Heart left ventricle (tissue), 13 donors: Measurements from ENCODE around the gene KREMEN2.

ENCODE experiments used
- POLR2A ChIP-seq, 2 donors: fragments of 450-650 bp; IDR thresholded peaks; one replicate each; pipeline ENCODE4 v1.6.1; 2017; ENCODE audit warnings: antibody characterized with exemption in 2 of 2, mild to moderate bottlenecking in 2 of 2, moderate library complexity in 2 of 2
- TF ChIP-seq, protein P1 (sequence below), 12 donors: fragments of 200-600 bp; sonication (generic) in 4 of 12; IDR thresholded peaks; one replicate each; pipeline versions ENCODE4 v1.5.0 to v1.8.0; 2018 to 2022; ENCODE audit warnings: antibody characterized with exemption in 12 of 12, mild to moderate bottlenecking in 5 of 12
- donor health status: ischemic (EF 13 %, LVEDD 7.1; RV severe dilation, severe dysfunction).
- donor health status: DM: no; HTN: yes; CAD: no.
- donor health status: DM: no; HTN: no; CAD: no.
- donor health status: ischemic (EF 25% LVEDD 6.9; RV normal size, moderate dysfunction).
- donor health status: ischemic (EF 25% LVEDD 5.7; RV mildly dilated, moderate dysfunction).
- donor health status: ischemic (EF 35%, LVEDD 5.7; RV mildly dilated, moderate dysfunction).
- donor health status: nonischemic (EF 11% LVEDD 7.7; RV severe dilation, severe dysfunction).
- donor health status: DM: yes; HTN: yes; CAD: no.
- donor health status: PGD.
- donor health status: ischemic (EF 29% LVEDD 5.4; RV normal size, mild dysfunction).
- donor health status: nonischemic (EF 23%, LVEDD 6.1; RV moderate dilation, normal function).

DNA sequence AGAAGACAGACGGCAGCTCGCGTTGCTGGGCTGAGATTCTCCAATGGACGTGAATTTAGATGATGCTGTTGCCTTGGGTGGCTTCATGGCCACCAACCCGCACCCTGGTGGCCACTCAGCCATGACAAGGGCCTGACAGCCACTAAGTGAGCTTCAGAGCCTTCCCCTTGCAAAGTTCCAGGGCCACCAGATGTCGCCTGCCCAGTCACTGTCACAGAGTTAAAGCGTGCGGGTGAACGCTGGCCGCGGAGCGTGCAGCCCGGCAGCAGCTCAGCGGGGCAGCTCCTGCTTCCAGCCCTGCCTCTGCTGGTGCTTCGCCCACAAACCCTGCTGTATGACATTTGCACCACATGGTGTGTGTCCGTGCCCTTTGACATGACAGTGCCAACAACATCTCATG, 13.3 kb upstream of the KREMEN2 start:
- TF ChIP-seq, protein P1, sequence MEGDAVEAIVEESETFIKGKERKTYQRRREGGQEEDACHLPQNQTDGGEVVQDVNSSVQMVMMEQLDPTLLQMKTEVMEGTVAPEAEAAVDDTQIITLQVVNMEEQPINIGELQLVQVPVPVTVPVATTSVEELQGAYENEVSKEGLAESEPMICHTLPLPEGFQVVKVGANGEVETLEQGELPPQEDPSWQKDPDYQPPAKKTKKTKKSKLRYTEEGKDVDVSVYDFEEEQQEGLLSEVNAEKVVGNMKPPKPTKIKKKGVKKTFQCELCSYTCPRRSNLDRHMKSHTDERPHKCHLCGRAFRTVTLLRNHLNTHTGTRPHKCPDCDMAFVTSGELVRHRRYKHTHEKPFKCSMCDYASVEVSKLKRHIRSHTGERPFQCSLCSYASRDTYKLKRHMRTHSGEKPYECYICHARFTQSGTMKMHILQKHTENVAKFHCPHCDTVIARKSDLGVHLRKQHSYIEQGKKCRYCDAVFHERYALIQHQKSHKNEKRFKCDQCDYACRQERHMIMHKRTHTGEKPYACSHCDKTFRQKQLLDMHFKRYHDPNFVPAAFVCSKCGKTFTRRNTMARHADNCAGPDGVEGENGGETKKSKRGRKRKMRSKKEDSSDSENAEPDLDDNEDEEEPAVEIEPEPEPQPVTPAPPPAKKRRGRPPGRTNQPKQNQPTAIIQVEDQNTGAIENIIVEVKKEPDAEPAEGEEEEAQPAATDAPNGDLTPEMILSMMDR (IDR thresholded peaks at IDR 0.05): no peak
- no peak for TF ChIP-seq POLR2A (IDR thresholded peaks at IDR 0.05)
